ENCODE data around the gene NCOA1. TPM values are rescaled to one million over a fixed set of nuclear protein-coding genes. Genes with fewer than 3 reads are reported as not detected.

Gene NCOA1
- total and polyA plus RNA-seq, 7 experiments from 2014 or later = 13.2 to 72.8 (median 43.0) TPM

- ChIA-PET POLR2A (no interaction called here), CTCF (no interaction called here)
- peaks cover 0 to 12% (median 4%) of the 10 kb centered on the region in 5 donors for H3K36me3 Mint-ChIP-seq
- DNase-seq (no peak), ATAC-seq (no peak)
- no peaks in the 10 kb centered on the region for H3K27me3 ChIP-seq (ENCODE audit: control insufficient read depth in 2 of 2, insufficient read depth in 2 of 2, low read length in 2 of 2)
- intact Hi-C loops (cut with micrococcal nuclease) = no loop called here
- H3K27me3 Mint-ChIP-seq = no peaks in the 10 kb centered on the region
- no peak overlapping the region for H3K4me3 ChIP-seq (ENCODE audit: low read length)
- peak overlapping the region in 2 of 9 donors; percentile 10 to 34 for H3K27ac Mint-ChIP-seq
- peaks cover 18 to 24% of the 10 kb centered on the region in 2 donors for H3K4me1 ChIP-seq (ENCODE audit: control insufficient read depth in 2 of 2, insufficient read depth in 2 of 2, low read length in 2 of 2)
- no peak overlapping the region for H3K27ac ChIP-seq (ENCODE audit: low read depth, low read length)
- H3K9me3 Mint-ChIP-seq = no peaks in the 10 kb centered on the region
- H3K36me3 ChIP-seq (ENCODE audit: control insufficient read depth in 2 of 3, insufficient read depth in 3 of 3, low read length in 3 of 3) = no peaks in the 10 kb centered on the region
- peak overlapping the region in 5 of 10 donors; percentile 7 to 46 (median 23) for H3K4me3 Mint-ChIP-seq
- H3K9me3 ChIP-seq (ENCODE audit: control insufficient read depth in 2 of 3, low read length in 3 of 3) = no peaks in the 10 kb centered on the region
- peaks cover 28 to 98% (median 89%) of the 10 kb centered on the region in 7 donors for H3K4me1 Mint-ChIP-seq
These were observed 17.8 kb downstream of the NCOA1 start for GRCh38 chr2:24508878-24509277.

GRCh38 chr2:24509425-24509824, 18.4 kb downstream of the NCOA1 start:
- Mint-ChIP-seq H3K4me1 (peaks cover 28 to 95% (median 85%) of the 10 kb centered on the region in 7 donors), H3K27me3 (no peaks in the 10 kb centered on the region), H3K4me3 (peak overlapping the region in 4 of 10 donors; percentile 1 to 23 (median 12)), H3K27ac (peak overlapping the region in 1 of 9 donors; percentile 59), H3K9me3 (peaks cover 0 to 1% (median 0%) of the 10 kb centered on the region in 11 donors), H3K36me3 (peaks cover 0 to 12% (median 4%) of the 10 kb centered on the region in 5 donors)
- intact Hi-C loops (cut with micrococcal nuclease) = no loop called here
- CTCF ChIA-PET = no interaction called here
- POLR2A ChIA-PET = no interaction called here
- H3K9me3 ChIP-seq (ENCODE audit: control insufficient read depth in 2 of 3, low read length in 3 of 3) = no peaks in the 10 kb centered on the region
- DNase-seq (no peak), ATAC-seq (no peak)
- H3K27me3 ChIP-seq (ENCODE audit: control insufficient read depth in 2 of 2, insufficient read depth in 2 of 2, low read length in 2 of 2) = no peaks in the 10 kb centered on the region
- H3K4me1 ChIP-seq (ENCODE audit: control insufficient read depth in 2 of 2, insufficient read depth in 2 of 2, low read length in 2 of 2) = peaks cover 15 to 19% of the 10 kb centered on the region in 2 donors
- no peaks in the 10 kb centered on the region for H3K36me3 ChIP-seq (ENCODE audit: control insufficient read depth in 2 of 3, insufficient read depth in 3 of 3, low read length in 3 of 3)
- no peak overlapping the region for H3K27ac ChIP-seq (ENCODE audit: low read depth, low read length)
- H3K4me3 ChIP-seq (ENCODE audit: low read length) = no peak overlapping the region

- no peaks in the 10 kb centered on the region for H3K27me3 ChIP-seq (ENCODE audit: control insufficient read depth in 2 of 2, insufficient read depth in 2 of 2, low read length in 2 of 2)
- ATAC-seq (no peak), DNase-seq (no peak)
- Mint-ChIP-seq H3K4me3 (peak overlapping the region in 2 of 10 donors; percentile 16 to 17), H3K36me3 (peaks cover 0 to 8% (median 4%) of the 10 kb centered on the region in 5 donors), H3K27me3 (no peaks in the 10 kb centered on the region), H3K27ac (no peak overlapping the region), H3K4me1 (peaks cover 28 to 95% (median 85%) of the 10 kb centered on the region in 7 donors), H3K9me3 (peaks cover 0 to 3% (median 0%) of the 10 kb centered on the region in 11 donors)
- ChIA-PET POLR2A (no interaction called here), CTCF (no interaction called here)
- no peak overlapping the region for H3K4me3 ChIP-seq (ENCODE audit: low read length)
- intact Hi-C loops (cut with micrococcal nuclease) = no loop called here
- H3K36me3 ChIP-seq (ENCODE audit: control insufficient read depth in 2 of 3, insufficient read depth in 3 of 3, low read length in 3 of 3) = no peaks in the 10 kb centered on the region
- H3K9me3 ChIP-seq (ENCODE audit: control insufficient read depth in 2 of 3, low read length in 3 of 3) = no peaks in the 10 kb centered on the region
- H3K27ac ChIP-seq (ENCODE audit: low read depth, low read length) = no peak overlapping the region
- H3K4me1 ChIP-seq (ENCODE audit: control insufficient read depth in 2 of 2, insufficient read depth in 2 of 2, low read length in 2 of 2) = peaks cover 15 to 19% of the 10 kb centered on the region in 2 donors
These were observed 18.8 kb downstream of the NCOA1 start for GRCh38 chr2:24509840-24510239.

GRCh38 chr2:24510771-24511170, 19.7 kb downstream of the NCOA1 start:
- Mint-ChIP-seq H3K4me1 (peaks cover 29 to 93% (median 85%) of the 10 kb centered on the region in 7 donors), H3K9me3 (peaks cover 0 to 3% (median 0%) of the 10 kb centered on the region in 11 donors), H3K36me3 (peaks cover 0 to 4% (median 4%) of the 10 kb centered on the region in 5 donors), H3K27me3 (no peaks in the 10 kb centered on the region), H3K27ac (peak overlapping the region in 1 of 9 donors; percentile 27), H3K4me3 (peak overlapping the region in 3 of 10 donors; percentile 35 to 58 (median 36))
- intact Hi-C loops (cut with micrococcal nuclease) = no loop called here
- Histone ChIP-seq H3K27ac (ENCODE audit: low read depth, low read length) (no peak overlapping the region), H3K36me3 (ENCODE audit: control insufficient read depth in 2 of 3, insufficient read depth in 3 of 3, low read length in 3 of 3) (no peaks in the 10 kb centered on the region), H3K27me3 (ENCODE audit: control insufficient read depth in 2 of 2, insufficient read depth in 2 of 2, low read length in 2 of 2) (no peaks in the 10 kb centered on the region), H3K4me3 (ENCODE audit: low read length) (no peak overlapping the region), H3K9me3 (ENCODE audit: control insufficient read depth in 2 of 3, low read length in 3 of 3) (no peaks in the 10 kb centered on the region), H3K4me1 (ENCODE audit: control insufficient read depth in 2 of 2, insufficient read depth in 2 of 2, low read length in 2 of 2) (peaks cover 15 to 19% of the 10 kb centered on the region in 2 donors)
- ATAC-seq (no peak), DNase-seq (no peak)
- ChIA-PET CTCF (no interaction called here), POLR2A (no interaction called here)

- H3K36me3 ChIP-seq (ENCODE audit: control insufficient read depth in 2 of 3, insufficient read depth in 3 of 3, low read length in 3 of 3) = no peaks in the 10 kb centered on the region
- peaks cover 15 to 19% of the 10 kb centered on the region in 2 donors for H3K4me1 ChIP-seq (ENCODE audit: control insufficient read depth in 2 of 2, insufficient read depth in 2 of 2, low read length in 2 of 2)
- intact Hi-C loops (cut with micrococcal nuclease) = no loop called here
- H3K27ac Mint-ChIP-seq = peak overlapping the region in 1 of 9 donors; percentile 50
- peaks cover 29 to 90% (median 82%) of the 10 kb centered on the region in 7 donors for H3K4me1 Mint-ChIP-seq
- H3K36me3 Mint-ChIP-seq = peaks cover 0 to 4% (median 3%) of the 10 kb centered on the region in 5 donors
- no peak overlapping the region for H3K27ac ChIP-seq (ENCODE audit: low read depth, low read length)
- ChIA-PET CTCF (no interaction called here), POLR2A (no interaction called here)
- no peaks in the 10 kb centered on the region for H3K9me3 ChIP-seq (ENCODE audit: control insufficient read depth in 2 of 3, low read length in 3 of 3)
- peaks cover 0 to 3% (median 0%) of the 10 kb centered on the region in 11 donors for H3K9me3 Mint-ChIP-seq
- H3K4me3 ChIP-seq (ENCODE audit: low read length) = no peak overlapping the region
- no peaks in the 10 kb centered on the region for H3K27me3 ChIP-seq (ENCODE audit: control insufficient read depth in 2 of 2, insufficient read depth in 2 of 2, low read length in 2 of 2)
- peak overlapping the region in 5 of 10 donors; percentile 9 to 58 (median 35) for H3K4me3 Mint-ChIP-seq
- no peaks in the 10 kb centered on the region for H3K27me3 Mint-ChIP-seq
- ATAC-seq (no peak), DNase-seq (no peak)
These were observed 20.1 kb downstream of the NCOA1 start for GRCh38 chr2:24511198-24511597.

- Histone ChIP-seq H3K4me3 (ENCODE audit: low read length) (no peak overlapping the region), H3K27me3 (ENCODE audit: control insufficient read depth in 2 of 2, insufficient read depth in 2 of 2, low read length in 2 of 2) (no peaks in the 10 kb centered on the region), H3K36me3 (ENCODE audit: control insufficient read depth in 2 of 3, insufficient read depth in 3 of 3, low read length in 3 of 3) (no peaks in the 10 kb centered on the region), H3K4me1 (ENCODE audit: control insufficient read depth in 2 of 2, insufficient read depth in 2 of 2, low read length in 2 of 2) (peaks cover 14 to 15% of the 10 kb centered on the region in 2 donors), H3K27ac (ENCODE audit: low read depth, low read length) (no peak overlapping the region), H3K9me3 (ENCODE audit: control insufficient read depth in 2 of 3, low read length in 3 of 3) (no peaks in the 10 kb centered on the region)
- intact Hi-C loops (cut with micrococcal nuclease) = no loop called here
- Mint-ChIP-seq H3K9me3 (peaks cover 0 to 3% (median 0%) of the 10 kb centered on the region in 11 donors), H3K27ac (peak overlapping the region in 1 of 9 donors; percentile 50), H3K36me3 (peaks cover 0 to 4% (median 0%) of the 10 kb centered on the region in 5 donors), H3K27me3 (no peaks in the 10 kb centered on the region), H3K4me1 (peaks cover 29 to 89% (median 80%) of the 10 kb centered on the region in 7 donors), H3K4me3 (peak overlapping the region in 4 of 10 donors; percentile 9 to 58 (median 25))
- ChIA-PET CTCF (interaction anchor here (0.6 kb wide), 1 partner anchor 389 kb away, joined by 4 read pairs; no protein-coding TSS in a partner anchor), POLR2A (no interaction called here)
- DNase-seq = no peak
- no peak for ATAC-seq
These were observed 20.8 kb downstream of the NCOA1 start for GRCh38 chr2:24511894-24512293.

GRCh38 chr2:24512404-24512803, 21.4 kb downstream of the NCOA1 start:
- Mint-ChIP-seq H3K4me3 (peak overlapping the region in 3 of 10 donors; percentile 9 to 29 (median 10)), H3K27ac (no peak overlapping the region), H3K4me1 (peaks cover 33 to 89% (median 80%) of the 10 kb centered on the region in 7 donors), H3K9me3 (peaks cover 0 to 3% (median 0%) of the 10 kb centered on the region in 11 donors), H3K27me3 (no peaks in the 10 kb centered on the region), H3K36me3 (peaks cover 0 to 4% (median 0%) of the 10 kb centered on the region in 5 donors)
- intact Hi-C loops (cut with micrococcal nuclease) = no loop called here
- ChIA-PET POLR2A (no interaction called here), CTCF (interaction anchor here (0.6 kb wide), 1 partner anchor 390 kb away, joined by 4 read pairs; no protein-coding TSS in a partner anchor)
- Histone ChIP-seq H3K9me3 (ENCODE audit: control insufficient read depth in 2 of 3, low read length in 3 of 3) (no peaks in the 10 kb centered on the region), H3K4me3 (ENCODE audit: low read length) (no peak overlapping the region), H3K27me3 (ENCODE audit: control insufficient read depth in 2 of 2, insufficient read depth in 2 of 2, low read length in 2 of 2) (no peaks in the 10 kb centered on the region), H3K4me1 (ENCODE audit: control insufficient read depth in 2 of 2, insufficient read depth in 2 of 2, low read length in 2 of 2) (peaks cover 14 to 17% of the 10 kb centered on the region in 2 donors), H3K27ac (ENCODE audit: low read depth, low read length) (no peak overlapping the region), H3K36me3 (ENCODE audit: control insufficient read depth in 2 of 3, insufficient read depth in 3 of 3, low read length in 3 of 3) (no peaks in the 10 kb centered on the region)
- DNase-seq = no peak
- no peak for ATAC-seq

Measured in naive thymus-derived CD4-positive, alpha-beta T cell (primary cell).